Vagina (tissue), 2 donors: Measurements from ENCODE around the gene TMEM161B.

Experiments used
- CTCF ChIP-seq, 3 experiments: fragments of 450-650 bp in 2 of 3; fragments of 200-600 bp in 1 of 3; sonication (generic) in 1 of 3; IDR thresholded peaks; one replicate each; pipeline ENCODE4 v1.5.1; 2017 to 2019; ENCODE audit warnings: antibody characterized with exemption in 3 of 3, mild to moderate bottlenecking in 2 of 3, moderate library complexity in 2 of 3
- POLR2A ChIP-seq, 2 donors: fragments of 450-650 bp; IDR thresholded peaks; one replicate each; pipeline ENCODE4 v1.6.1; 2017; ENCODE audit warnings: antibody characterized with exemption in 2 of 2, mild to moderate bottlenecking in 2 of 2, moderate library complexity in 2 of 2

DNA sequence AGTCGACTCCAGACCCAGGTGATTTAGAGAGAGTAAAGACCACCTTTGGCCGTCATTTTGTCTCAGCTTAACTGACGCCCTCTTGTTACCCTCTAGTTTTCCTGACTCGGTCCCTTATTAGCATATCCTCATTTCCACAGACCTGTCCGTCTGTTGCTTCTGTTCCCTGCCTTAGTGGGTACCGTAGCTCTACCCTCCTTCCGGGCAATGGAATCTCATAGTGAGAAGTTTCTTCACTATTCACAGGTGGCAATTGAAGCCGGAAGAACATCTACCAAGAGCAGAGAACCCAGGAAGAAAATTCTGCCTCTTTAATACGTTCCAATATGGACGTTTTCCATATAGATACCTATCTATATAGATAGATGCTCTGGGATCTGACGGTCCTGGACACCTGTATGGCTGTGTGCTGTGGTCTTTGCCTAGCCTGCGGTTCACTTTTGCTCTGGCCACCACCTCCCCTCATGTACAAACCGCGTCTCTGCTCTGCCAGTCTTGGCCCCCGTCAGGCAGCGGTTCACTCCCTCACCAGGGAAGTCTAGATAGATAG, 652 bp upstream of the TMEM161B start:
- TF ChIP-seq POLR2A (IDR thresholded peaks at IDR 0.05) (no peak), CTCF (IDR thresholded peaks at IDR 0.05) (no peak)
